RWPE1 (cell line): ENCODE results near the gene ATG7.
"Not testable (repeated sequence)": the region's sequence is repeated elsewhere in the genome, so short reads cannot be mapped to it uniquely, and the experiment has no call there.

Experiments used
- CTCF ChIA-PET: fragments of 350-600 bp; sonication (Branson Sonifier 250); formaldehyde crosslinking; extraction: SDS; loops from one replicate; lab custom pipeline; 2021; lab: Yijun Ruan, JAX
- POLR2A ChIA-PET: fragments of 400-600 bp; formaldehyde crosslinking; extraction: SDS; loops from one replicate; lab custom pipeline; 2020; ENCODE audit warnings: antibody characterized with exemption; ENCODE audit not compliant: low non-redundant PET; lab: Yijun Ruan, JAX
- DNase-seq: peaks from one replicate; pipeline ENCODE4 v3.0.0; 2012; ENCODE audit warnings: low spot score
- H3K27ac ChIP-seq: fragments of 450-650 bp; 2 replicates; pipeline ENCODE4 v1.5.1; 2017
- CTCF ChIP-seq: fragments of 450-650 bp; conservative IDR thresholded peaks from 2 replicates; pipeline ENCODE4 v1.5.1; 2017; ENCODE audit warnings: low read depth, mild to moderate bottlenecking

Gene ATG7

GRCh38 chr3:11400213-11400612 lies 128.0 kb downstream of the ATG7 start:
- ChIA-PET POLR2A (no interaction called here), CTCF (no interaction called here)
- no peak for TF ChIP-seq CTCF
- no peak for DNase-seq
- no peak overlapping the region for H3K27ac ChIP-seq

- POLR2A ChIA-PET: no interaction called here
- CTCF ChIA-PET: no interaction called here
- no peak for DNase-seq
- TF ChIP-seq CTCF: no peak
- H3K27ac ChIP-seq: no peak overlapping the region
Measured at GRCh38 chr3:11401434-11401833, 129.2 kb downstream of the ATG7 start.

- no peak for DNase-seq
- TF ChIP-seq CTCF: no peak
- POLR2A ChIA-PET: no interaction called here
- no peak overlapping the region for H3K27ac ChIP-seq
- CTCF ChIA-PET: no interaction called here
Measured at GRCh38 chr3:11405323-11405722, 133.1 kb downstream of the ATG7 start.

- CTCF ChIA-PET: interaction anchor here (0.6 kb wide), 1 partner anchor 39 kb away, joined by 3 read pairs; no protein-coding TSS in a partner anchor
- DNase-seq: no peak
- POLR2A ChIA-PET: no interaction called here
- no peak for TF ChIP-seq CTCF
- H3K27ac ChIP-seq: no peak overlapping the region
Measured at GRCh38 chr3:11407644-11408043, 135.4 kb downstream of the ATG7 start.

- CTCF ChIA-PET, H3K27ac ChIP-seq, POLR2A ChIA-PET, DNase-seq: not testable (repeated sequence)
Measured at GRCh38 chr3:11408324-11408859, 136.2 kb downstream of the ATG7 start.

GRCh38 chr3:11410564-11410963 lies 138.4 kb downstream of the ATG7 start:
- POLR2A ChIA-PET: no interaction called here

More at GRCh38 chr3:11410564-11410963, 138.4 kb downstream of the ATG7 start:
- H3K27ac ChIP-seq: no peak overlapping the region
- no peak for TF ChIP-seq CTCF
- no peak for DNase-seq
- CTCF ChIA-PET: interaction anchor here (0.7 kb wide), 1 partner anchor 107 kb away, joined by 3 read pairs; no protein-coding TSS in a partner anchor
